GM19463 (cell line): ENCODE results near the gene FAM181B.
A peak's percentile ranks its signal among the peaks of the same experiment; 100 is the strongest.

Experiments used
- ATAC-seq: cut with Tn5 transposase; IDR thresholded peaks from one replicate; pipeline ENCODE4 v1.9.1; 2021; ENCODE audit warnings: mild to moderate bottlenecking, moderate library complexity; ENCODE audit not compliant: unreplicated experiment

Gene FAM181B

GRCh38 chr11:82686211-82686610 is 47.5 kb downstream of the FAM181B start:
- no peak for ATAC-seq

DNA sequence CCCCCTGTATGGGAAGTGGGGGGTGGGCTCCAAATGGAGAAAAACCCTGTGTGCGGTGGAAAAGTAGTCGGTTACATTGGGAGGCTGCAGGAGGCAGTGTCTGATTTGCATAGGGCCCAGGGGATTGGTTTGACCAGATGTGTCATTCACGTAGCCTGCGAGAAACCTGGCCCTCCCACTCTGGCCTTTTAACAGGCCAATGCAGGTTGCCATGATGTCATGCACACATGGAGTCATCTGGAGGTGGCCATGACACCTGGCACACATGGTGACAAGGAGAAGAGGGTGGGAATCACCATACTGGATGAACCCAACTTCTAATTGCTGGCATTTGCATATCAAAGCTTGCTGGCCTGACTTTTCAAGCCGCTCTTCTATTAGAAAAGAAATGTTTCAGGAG is 50.6 kb downstream of the FAM181B start:
- ATAC-seq: no peak

DNA sequence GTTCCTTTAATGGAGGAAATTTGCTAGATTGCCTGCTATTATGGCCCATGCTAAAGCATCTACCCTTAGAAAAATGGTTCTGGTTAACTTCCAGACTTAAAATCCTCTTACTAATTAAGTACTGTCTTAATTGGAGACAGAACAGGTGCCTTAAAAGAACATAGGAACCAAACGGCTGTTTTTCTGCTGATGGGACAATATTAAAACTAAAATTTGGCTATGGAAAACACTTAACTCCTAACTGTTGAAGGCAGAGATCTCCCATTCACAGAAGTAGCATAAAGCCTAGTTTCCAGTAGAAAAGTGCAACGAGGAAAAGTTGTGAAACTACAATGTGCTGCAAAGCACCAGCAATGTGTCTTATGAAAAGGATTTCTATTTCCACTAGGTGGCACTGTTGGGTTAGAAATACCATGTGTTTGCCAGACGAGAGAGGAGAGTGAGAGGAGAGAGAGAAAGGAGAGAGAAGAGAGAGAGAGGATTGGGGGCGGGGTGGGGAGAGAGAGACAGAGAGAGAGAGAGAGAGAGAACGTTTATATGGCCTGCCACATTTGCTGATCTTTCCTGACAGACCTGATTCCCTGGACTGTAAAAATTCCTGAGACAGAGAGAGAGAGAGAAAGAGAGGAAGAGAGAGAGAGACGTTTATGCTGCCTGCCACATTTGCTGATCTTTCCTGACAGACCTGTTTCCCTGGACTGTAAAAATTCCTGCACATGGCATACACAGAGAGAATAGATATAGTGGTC is 51.5 kb downstream of the FAM181B start:
- ATAC-seq: peak; percentile 84

DNA sequence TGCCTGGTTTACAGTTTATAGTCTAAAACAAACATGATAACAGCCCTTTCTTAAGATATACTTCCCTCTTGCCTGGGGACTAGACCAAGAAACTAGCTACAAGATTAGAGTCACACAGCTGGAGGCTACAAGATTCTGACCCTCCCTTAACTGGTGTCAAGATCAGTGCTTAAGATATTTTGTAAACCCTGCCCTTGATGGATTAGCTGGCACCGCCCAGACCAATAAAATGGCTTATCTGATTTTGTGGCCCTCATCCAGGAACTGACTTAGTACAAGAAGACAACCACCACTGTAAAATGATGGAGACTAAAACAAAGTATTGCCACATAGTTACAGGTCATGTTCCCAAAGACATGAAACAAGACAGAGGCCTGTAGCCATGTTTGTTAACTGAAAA is 53.4 kb downstream of the FAM181B start:
- ATAC-seq: no peak
